ENCODE data around the gene CDH13.

Gene CDH13

GRCh38 chr16:83403761-83404160 is 777.0 kb downstream of the CDH13 start:
- Histone ChIP-seq H3K27ac (ENCODE audit: low read length) (no peak overlapping the region), H2AFZ (ENCODE audit: low read depth, low read length) (no peak overlapping the region), H4K20me1 (ENCODE audit: insufficient read depth, low read length) (no peaks in the 10 kb centered on the region; the same call in 1 of the 2 replicates), H3K9me3 (ENCODE audit: insufficient read depth, low read length) (no peaks in the 10 kb centered on the region), H3K79me2 (ENCODE audit: low read length) (no peaks in the 10 kb centered on the region), H3K4me3 (ENCODE audit: low read length) (no peak overlapping the region), H3K9ac (ENCODE audit: low read length) (no peak overlapping the region), H3K36me3 (replicated peaks; ENCODE audit: low read depth, low read length) (no peaks in the 10 kb centered on the region), H3K27me3 (ENCODE audit: low read depth, low read length) (no peaks in the 10 kb centered on the region), H3K4me1 (ENCODE audit: low read length) (no peaks in the 10 kb centered on the region), H3K4me2 (ENCODE audit: low read length) (no peak overlapping the region)
- TF ChIP-seq EZH2phosphoT487 (IDR thresholded peaks at IDR 0.05; ENCODE audit: low read depth) (no peak), CTCF (IDR thresholded peaks at IDR 0.05; ENCODE audit: low read depth, low read length) (no peak)

- Histone ChIP-seq H3K9me3 (ENCODE audit: insufficient read depth, low read length) (no peaks in the 10 kb centered on the region), H3K79me2 (ENCODE audit: low read length) (no peaks in the 10 kb centered on the region), H3K4me1 (ENCODE audit: low read length) (no peaks in the 10 kb centered on the region), H3K4me2 (ENCODE audit: low read length) (no peak overlapping the region), H3K27ac (ENCODE audit: low read length) (no peak overlapping the region), H3K4me3 (ENCODE audit: low read length) (no peak overlapping the region), H4K20me1 (ENCODE audit: insufficient read depth, low read length) (no peaks in the 10 kb centered on the region; the same call in 1 of the 2 replicates), H3K27me3 (ENCODE audit: low read depth, low read length) (no peaks in the 10 kb centered on the region), H3K36me3 (replicated peaks; ENCODE audit: low read depth, low read length) (no peaks in the 10 kb centered on the region), H3K9ac (ENCODE audit: low read length) (no peak overlapping the region), H2AFZ (ENCODE audit: low read depth, low read length) (no peak overlapping the region)
- TF ChIP-seq CTCF (IDR thresholded peaks at IDR 0.05; ENCODE audit: low read depth, low read length) (no peak), EZH2phosphoT487 (IDR thresholded peaks at IDR 0.05; ENCODE audit: low read depth) (no peak)
Measured at GRCh38 chr16:83404261-83404660, 777.5 kb downstream of the CDH13 start.

GRCh38 chr16:83407928-83408327 is 781.2 kb downstream of the CDH13 start:
- H4K20me1 ChIP-seq (ENCODE audit: insufficient read depth, low read length), result no peaks in the 10 kb centered on the region; the same call in 1 of the 2 replicates
- H3K4me1 ChIP-seq (ENCODE audit: low read length), result no peaks in the 10 kb centered on the region
- no peak overlapping the region for H3K9ac ChIP-seq (ENCODE audit: low read length)
- TF ChIP-seq EZH2phosphoT487 (IDR thresholded peaks at IDR 0.05; ENCODE audit: low read depth), result no peak
- TF ChIP-seq CTCF (IDR thresholded peaks at IDR 0.05; ENCODE audit: low read depth, low read length), result no peak
- H3K27me3 ChIP-seq (ENCODE audit: low read depth, low read length), result no peaks in the 10 kb centered on the region
- H3K9me3 ChIP-seq (ENCODE audit: insufficient read depth, low read length), result no peaks in the 10 kb centered on the region
- no peak overlapping the region for H3K27ac ChIP-seq (ENCODE audit: low read length)
- no peak overlapping the region for H2AFZ ChIP-seq (ENCODE audit: low read depth, low read length)
- H3K36me3 ChIP-seq (replicated peaks; ENCODE audit: low read depth, low read length), result no peaks in the 10 kb centered on the region
- no peak overlapping the region for H3K4me3 ChIP-seq (ENCODE audit: low read length)
- H3K4me2 ChIP-seq (ENCODE audit: low read length), result no peak overlapping the region
- no peaks in the 10 kb centered on the region for H3K79me2 ChIP-seq (ENCODE audit: low read length)

- no peak for TF ChIP-seq CTCF (IDR thresholded peaks at IDR 0.05; ENCODE audit: low read depth, low read length)
- no peak for TF ChIP-seq EZH2phosphoT487 (IDR thresholded peaks at IDR 0.05; ENCODE audit: low read depth)
- no peak overlapping the region for H3K4me2 ChIP-seq (ENCODE audit: low read length)
- no peaks in the 10 kb centered on the region for H3K79me2 ChIP-seq (ENCODE audit: low read length)
- no peak overlapping the region for H2AFZ ChIP-seq (ENCODE audit: low read depth, low read length)
- H3K9me3 ChIP-seq (ENCODE audit: insufficient read depth, low read length), result no peaks in the 10 kb centered on the region
- H3K36me3 ChIP-seq (replicated peaks; ENCODE audit: low read depth, low read length), result no peaks in the 10 kb centered on the region
- H3K27ac ChIP-seq (ENCODE audit: low read length), result no peak overlapping the region
- H4K20me1 ChIP-seq (ENCODE audit: insufficient read depth, low read length), result no peaks in the 10 kb centered on the region; the same call in 1 of the 2 replicates
- no peaks in the 10 kb centered on the region for H3K27me3 ChIP-seq (ENCODE audit: low read depth, low read length)
- H3K4me3 ChIP-seq (ENCODE audit: low read length), result no peak overlapping the region
- no peak overlapping the region for H3K9ac ChIP-seq (ENCODE audit: low read length)
- H3K4me1 ChIP-seq (ENCODE audit: low read length), result no peaks in the 10 kb centered on the region
Measured at GRCh38 chr16:83409347-83409746, 782.6 kb downstream of the CDH13 start.

All from OCI-LY3 (cell line).